ENCODE results near the gene BMS1. TPM values are rescaled to one million over a fixed set of nuclear protein-coding genes. Genes with fewer than 3 reads are reported as not detected.
"Not testable (repeated sequence)": the region's sequence is repeated elsewhere in the genome, so short reads cannot be mapped to it uniquely, and the experiment has no call there.

The BMS1 gene
- total and polyA plus RNA-seq, 8 donors, result 1.8 to 33.9 (median 6.7) TPM

GRCh38 chr10:42827201-42827600 lies 44.6 kb downstream of the BMS1 start:
- WGBS, 5 donors, result 68 to 78% (median 72%) methylated on average over 6 of the region's 6 CpGs
- no peak for TF ChIP-seq CTCF (IDR thresholded peaks at IDR 0.05)
- no peak for TF ChIP-seq POLR2A (IDR thresholded peaks at IDR 0.05)
- no peak for TF ChIP-seq POLR2AphosphoS5 (IDR thresholded peaks at IDR 0.05)
- no peak for TF ChIP-seq EP300 (IDR thresholded peaks at IDR 0.05)

GRCh38 chr10:42828391-42828790 lies 45.8 kb downstream of the BMS1 start:
- peaks cover 36 to 94% (median 93%) of the 10 kb centered on the region in 4 donors for H3K36me3 ChIP-seq

More at GRCh38 chr10:42827201-42827600, 44.6 kb downstream of the BMS1 start:
- Histone ChIP-seq H3K27me3 (no peaks in the 10 kb centered on the region), H3K36me3 (peaks cover 47 to 100% (median 100%) of the 10 kb centered on the region in 4 donors), H3K4me3 (no peak overlapping the region), H3K27ac (no peak overlapping the region), H3K4me1 (no peaks in the 10 kb centered on the region), H3K9me3 (no peaks in the 10 kb centered on the region)
- intact Hi-C loops (cut with DNase I; ENCODE audit: low total_unique reads), result no loop called here
- DNase-seq, result peak in 1 of 2 donors; percentile 5

GRCh38 chr10:42830237-42830636 lies 47.6 kb downstream of the BMS1 start:
- Histone ChIP-seq H3K9me3 (no peaks in the 10 kb centered on the region), H3K4me1 (no peaks in the 10 kb centered on the region), H3K27me3 (no peaks in the 10 kb centered on the region), H3K27ac (no peak overlapping the region), H3K4me3 (no peak overlapping the region), H3K36me3 (peaks cover 20 to 76% (median 74%) of the 10 kb centered on the region in 4 donors)
- DNase-seq, result peak in 1 of 2 donors; percentile 7
- TF ChIP-seq POLR2A (IDR thresholded peaks at IDR 0.05) (no peak), EP300 (IDR thresholded peaks at IDR 0.05) (no peak), CTCF (IDR thresholded peaks at IDR 0.05) (no peak), POLR2AphosphoS5 (IDR thresholded peaks at IDR 0.05) (no peak)
- intact Hi-C loops (cut with DNase I; ENCODE audit: low total_unique reads), result no loop called here
- 58 to 75% (median 67%) methylated on average over 7 of the region's 7 CpGs for WGBS, 5 donors

More at GRCh38 chr10:42828391-42828790, 45.8 kb downstream of the BMS1 start:
- H3K27ac ChIP-seq; H3K4me1 ChIP-seq; intact Hi-C loops (cut with DNase I; ENCODE audit: low total_unique reads); H3K9me3 ChIP-seq; H3K4me3 ChIP-seq; H3K27me3 ChIP-seq; DNase-seq: not testable (repeated sequence)
- WGBS, 5 donors, result 83 to 91% (median 88%) methylated on average over 4 of the region's 4 CpGs

GRCh38 chr10:42836096-42836495 lies 53.5 kb downstream of the BMS1 start:
- no peak for TF ChIP-seq CTCF (IDR thresholded peaks at IDR 0.05)
- TF ChIP-seq EP300 (IDR thresholded peaks at IDR 0.05), result no peak
- TF ChIP-seq POLR2A (IDR thresholded peaks at IDR 0.05), result no peak
- TF ChIP-seq POLR2AphosphoS5 (IDR thresholded peaks at IDR 0.05), result no peak
- Histone ChIP-seq H3K36me3 (peaks cover 8 to 18% (median 15%) of the 10 kb centered on the region in 4 donors), H3K9me3 (no peaks in the 10 kb centered on the region), H3K27me3 (peaks cover 0 to 41% (median 13%) of the 10 kb centered on the region in 3 donors), H3K4me1 (peaks cover 7 to 13% (median 7%) of the 10 kb centered on the region in 4 donors), H3K4me3 (no peak overlapping the region), H3K27ac (no peak overlapping the region)
- DNase-seq, result no peak
- WGBS, 5 donors, result 48 to 61% (median 50%) methylated on average over 14 of the region's 14 CpGs
- intact Hi-C loops (cut with DNase I; ENCODE audit: low total_unique reads), result no loop called here

DNA sequence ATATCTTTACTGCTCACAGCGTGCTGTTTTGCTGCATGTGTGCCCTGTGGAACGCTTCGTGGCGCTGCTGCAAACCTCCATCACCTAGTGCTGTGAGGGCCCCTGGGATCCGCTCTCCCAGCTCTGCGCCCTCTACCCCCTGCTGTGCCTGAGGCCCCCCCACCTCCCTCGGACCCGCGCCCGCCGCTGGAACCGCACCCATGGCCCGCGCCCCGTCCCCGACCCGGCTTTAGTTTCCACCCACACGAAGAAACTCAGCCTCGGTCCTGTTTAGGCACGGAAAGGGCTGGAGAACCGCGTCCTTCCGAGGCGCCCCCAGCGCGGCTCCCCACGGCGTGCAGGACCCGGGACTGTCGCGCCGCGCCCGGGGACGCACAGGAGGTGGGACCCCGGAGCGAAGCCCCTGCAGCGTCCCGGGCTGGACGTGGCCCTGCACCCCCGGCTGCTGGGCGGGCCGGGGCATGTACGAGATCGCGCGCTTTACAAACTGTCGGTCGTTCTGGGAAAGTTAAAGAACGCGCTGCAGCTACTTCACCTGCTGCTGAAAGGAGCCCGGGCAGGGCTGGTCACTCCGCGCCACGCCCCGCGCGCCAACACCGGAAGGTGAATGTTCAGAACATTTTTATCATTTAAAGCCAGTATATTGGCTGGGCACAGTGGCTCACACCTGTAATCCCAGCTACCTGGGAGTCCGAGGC lies 54.3 kb downstream of the BMS1 start:
- Histone ChIP-seq H3K27me3 (peaks cover 0 to 41% (median 13%) of the 10 kb centered on the region in 3 donors), H3K36me3 (peaks cover under 1 to 10% (median 7%) of the 10 kb centered on the region in 4 donors), H3K9me3 (no peaks in the 10 kb centered on the region), H3K4me3 (peak overlapping the region; percentile 31 to 42 (median 37)), H3K4me1 (peaks cover 7 to 13% (median 7%) of the 10 kb centered on the region in 4 donors), H3K27ac (no peak overlapping the region)
- TF ChIP-seq EP300 (IDR thresholded peaks at IDR 0.05) (no peak), CTCF (IDR thresholded peaks at IDR 0.05) (no peak), POLR2AphosphoS5 (IDR thresholded peaks at IDR 0.05) (no peak), POLR2A (IDR thresholded peaks at IDR 0.05) (no peak)
- intact Hi-C loops (cut with DNase I; ENCODE audit: low total_unique reads), result no loop called here
- 2 to 6% (median 5%) methylated on average over 41 to 60 of the region's 60 CpGs for WGBS, 5 donors
- DNase-seq, result peak in 1 of 2 donors; percentile 52

DNA sequence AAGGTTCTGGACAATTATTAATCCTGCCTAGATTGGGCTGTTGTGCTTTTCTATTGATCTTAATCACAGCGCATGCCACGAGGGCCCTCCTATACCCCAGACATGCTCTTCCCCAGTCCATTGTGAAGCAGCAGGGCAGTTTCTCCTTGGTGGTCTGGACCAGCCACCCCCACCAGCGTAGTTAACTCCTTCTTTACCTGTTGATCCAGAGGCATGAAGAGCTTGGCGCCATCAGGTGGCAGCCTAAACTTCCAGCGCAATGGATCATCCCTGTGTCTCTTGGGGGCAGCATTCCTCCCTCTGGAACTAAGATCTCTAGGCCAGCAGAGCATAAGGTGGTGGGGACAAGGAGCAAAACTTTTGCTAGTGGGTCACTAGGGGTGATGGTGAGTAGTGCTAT lies 62.2 kb downstream of the BMS1 start:
- H3K4me1 ChIP-seq; H3K36me3 ChIP-seq; H3K9me3 ChIP-seq; H3K27ac ChIP-seq; DNase-seq; H3K4me3 ChIP-seq; intact Hi-C loops (cut with DNase I; ENCODE audit: low total_unique reads): not testable (repeated sequence)
- WGBS, 5 donors, result 10 to 20% (median 14%) methylated on average over 3 to 5 of the region's 5 CpGs
- peaks cover 0 to 35% (median 4%) of the 10 kb centered on the region in 3 donors for H3K27me3 ChIP-seq

DNA sequence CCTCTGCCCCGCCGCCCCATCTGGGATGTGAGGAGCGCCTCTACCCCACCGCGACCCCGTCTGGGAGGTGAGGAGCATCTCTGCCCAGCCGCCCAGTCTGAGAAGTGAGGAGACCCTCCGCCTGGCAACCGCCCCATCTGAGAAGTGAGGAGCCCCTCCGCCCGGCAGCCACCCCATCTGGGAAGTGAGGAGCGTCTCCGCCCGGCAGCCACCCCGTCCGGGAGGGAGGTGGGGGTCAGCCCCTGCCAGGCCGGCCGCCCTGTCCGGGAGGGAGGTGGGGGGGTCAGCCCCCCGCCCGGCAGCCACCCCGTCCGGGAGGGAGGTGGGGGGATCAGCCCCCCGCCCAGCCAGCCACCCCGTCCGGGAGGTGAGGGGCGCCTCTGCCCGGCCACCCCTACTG lies 64.7 kb downstream of the BMS1 start:
- intact Hi-C loops (cut with DNase I; ENCODE audit: low total_unique reads); DNase-seq; H3K27ac ChIP-seq; H3K9me3 ChIP-seq; H3K4me3 ChIP-seq; H3K4me1 ChIP-seq; H3K36me3 ChIP-seq: not testable (repeated sequence)
- peaks cover 0 to 36% (median 4%) of the 10 kb centered on the region in 3 donors for H3K27me3 ChIP-seq
- WGBS, 5 donors, result 91 to 98% (median 96%) methylated on average over 8 to 28 of the region's 28 CpGs; no CpG with 5 or more reads in 1 of the 5 donors

All from stomach (tissue), 9 donors.